Right lobe of liver (tissue), 4 donors: ENCODE measurements around the gene STING1.
"Not testable (repeated sequence)": the region's sequence is repeated elsewhere in the genome, so short reads cannot be mapped to it uniquely, and the experiment has no call there.

Experiments used
- POLR2A ChIP-seq: fragments of 450-650 bp; IDR thresholded peaks from one replicate; pipeline ENCODE4 v1.6.1; 2017; ENCODE audit warnings: antibody characterized with exemption, mild to moderate bottlenecking
- TF ChIP-seq, protein P1 (sequence below), 4 donors: fragments of 200-600 bp in 3 of 4; fragments of 450-650 bp in 1 of 4; IDR thresholded peaks; one replicate each; pipeline versions ENCODE4 v1.5.1 to v1.8.0; 2016 to 2022; ENCODE audit warnings: antibody characterized with exemption in 4 of 4, mild to moderate bottlenecking in 2 of 4
- donor health status: DM: no; HTN: no; CAD: no.
- donor health status: DM: no; HTN: no; CAD: no.
- donor health status: DM: no; HTN: yes; CAD: no.

- TF ChIP-seq, protein P1, sequence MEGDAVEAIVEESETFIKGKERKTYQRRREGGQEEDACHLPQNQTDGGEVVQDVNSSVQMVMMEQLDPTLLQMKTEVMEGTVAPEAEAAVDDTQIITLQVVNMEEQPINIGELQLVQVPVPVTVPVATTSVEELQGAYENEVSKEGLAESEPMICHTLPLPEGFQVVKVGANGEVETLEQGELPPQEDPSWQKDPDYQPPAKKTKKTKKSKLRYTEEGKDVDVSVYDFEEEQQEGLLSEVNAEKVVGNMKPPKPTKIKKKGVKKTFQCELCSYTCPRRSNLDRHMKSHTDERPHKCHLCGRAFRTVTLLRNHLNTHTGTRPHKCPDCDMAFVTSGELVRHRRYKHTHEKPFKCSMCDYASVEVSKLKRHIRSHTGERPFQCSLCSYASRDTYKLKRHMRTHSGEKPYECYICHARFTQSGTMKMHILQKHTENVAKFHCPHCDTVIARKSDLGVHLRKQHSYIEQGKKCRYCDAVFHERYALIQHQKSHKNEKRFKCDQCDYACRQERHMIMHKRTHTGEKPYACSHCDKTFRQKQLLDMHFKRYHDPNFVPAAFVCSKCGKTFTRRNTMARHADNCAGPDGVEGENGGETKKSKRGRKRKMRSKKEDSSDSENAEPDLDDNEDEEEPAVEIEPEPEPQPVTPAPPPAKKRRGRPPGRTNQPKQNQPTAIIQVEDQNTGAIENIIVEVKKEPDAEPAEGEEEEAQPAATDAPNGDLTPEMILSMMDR (IDR thresholded peaks at IDR 0.05), result not testable (repeated sequence)
- not testable (repeated sequence) for TF ChIP-seq POLR2A
These were observed 45.4 kb upstream of the STING1 start for GRCh38 chr5:139527896-139528467.
